Esophagus muscularis mucosa (tissue), 3 donors: ENCODE results near the gene HTRA1.

Source experiments
- CTCF ChIP-seq, 3 experiments: fragments of 200-600 bp in 2 of 3; fragments of 450-650 bp in 1 of 3; sonication (generic) in 2 of 3; IDR thresholded peaks; one replicate each; pipeline ENCODE4 v1.5.1; 2017 to 2019; ENCODE audit warnings: antibody characterized with exemption in 3 of 3, mild to moderate bottlenecking in 2 of 3, moderate library complexity in 1 of 3
- POLR2A ChIP-seq: fragments of 450-650 bp; IDR thresholded peaks from one replicate; pipeline ENCODE4 v1.6.1; 2017; ENCODE audit warnings: antibody characterized with exemption, moderate library complexity, mild to moderate bottlenecking, low read depth

- TF ChIP-seq CTCF (IDR thresholded peaks at IDR 0.05) (no peak), POLR2A (no peak)
These were observed 93.0 kb downstream of the HTRA1 start for GRCh38 chr10:122554131-122555036.
